SK-N-SH (cell line): ENCODE measurements around the gene LOXL4. TPM values are rescaled to one million over a fixed set of nuclear protein-coding genes. Genes with fewer than 3 reads are reported as not detected.

Experiments used
- CTCF ChIA-PET: fragments of 300-600, 350-600 bp; formaldehyde crosslinking; extraction: SDS; loops from one replicate; lab custom pipeline; 2021; lab: Yijun Ruan, JAX
- POLR2A ChIA-PET: fragments of 350-600 bp; sonication (Branson Sonifier 250); formaldehyde crosslinking; extraction: SDS; loops from one replicate; lab custom pipeline; 2020; ENCODE audit warnings: antibody characterized with exemption, inconsistent platforms; lab: Yijun Ruan, JAX
- DNase-seq: peaks from one replicate; pipeline ENCODE4 v3.0.0; 2012
- H2AFZ ChIP-seq: fragments of 200-600 bp; sonication (generic); 2 replicates; pipeline ENCODE4 v1.8.1; 2016; ENCODE audit warnings: antibody characterized with exemption, mild to moderate bottlenecking, low read depth
- H3F3A ChIP-seq: fragments of 200-600 bp; sonication (generic); replicated peaks from 2 replicates; pipeline ENCODE3; 2016; ENCODE audit warnings: antibody characterized with exemption, mild to moderate bottlenecking; ENCODE audit not compliant: insufficient read depth
- H3K27ac ChIP-seq, 2 experiments: fragments of 200-500 bp in 1 of 2; fragments of 200-600 bp in 1 of 2; sonication (Bioruptor generic) in 1 of 2; sonication (generic), shearing (Covaris generic) in 1 of 2; 2 replicates each; pipeline versions ENCODE4 v1.5.1 to v1.6.1; 2014 to 2016; ENCODE audit warnings: low read depth in 2 of 2, inconsistent platforms in 1 of 2, low read length in 1 of 2, mild to moderate bottlenecking in 1 of 2, mixed read lengths in 1 of 2
- H3K27me3 ChIP-seq: fragments of 200-600 bp; sonication (generic), shearing (Covaris generic); 2 replicates; pipeline ENCODE4 v1.6.1; 2016; ENCODE audit warnings: mixed run types; ENCODE audit not compliant: insufficient read depth
- H3K36me3 ChIP-seq, 2 experiments: fragments of 200-500 bp in 1 of 2; fragments of 200-600 bp in 1 of 2; sonication (Bioruptor generic) in 1 of 2; sonication (generic) in 1 of 2; replicated peaks in 1 of 2; 2 replicates each; pipeline versions ENCODE3 to v1.5.1; 2014 to 2016; ENCODE audit warnings: low read length in 1 of 2, mild to moderate bottlenecking in 1 of 2; ENCODE audit not compliant: insufficient read depth in 2 of 2, control insufficient read depth in 1 of 2
- H3K4me1 ChIP-seq, 2 experiments: fragments of 200-500 bp in 1 of 2; fragments of 200-600 bp in 1 of 2; sonication (Bioruptor generic) in 1 of 2; sonication (generic), shearing (Covaris generic) in 1 of 2; 2 replicates each; pipeline versions ENCODE4 v1.5.1 to v1.6.1; 2014 to 2016; ENCODE audit warnings: low read depth in 1 of 2, low read length in 1 of 2, mixed run types in 1 of 2; ENCODE audit not compliant: insufficient read depth in 2 of 2, control insufficient read depth in 1 of 2
- H3K4me2 ChIP-seq: fragments of 200-600 bp; sonication (generic), shearing (Covaris generic); 2 replicates; pipeline ENCODE4 v1.6.1; 2017; ENCODE audit warnings: mixed run types
- H3K4me3 ChIP-seq, 2 experiments: fragments of 200-500 bp in 1 of 2; fragments of 200-600 bp in 1 of 2; sonication (Bioruptor generic) in 1 of 2; sonication (generic), shearing (Covaris generic) in 1 of 2; 2 replicates each; pipeline versions ENCODE4 v1.5.1 to v1.8.1; 2014 to 2016; ENCODE audit warnings: low read depth in 2 of 2, inconsistent platforms in 1 of 2, low read length in 1 of 2, mild to moderate bottlenecking in 1 of 2, mixed read lengths in 1 of 2, moderate library complexity in 1 of 2
- H3K79me2 ChIP-seq: fragments of 200-600 bp; sonication (generic); 2 replicates; pipeline ENCODE4 v1.8.1; 2017; ENCODE audit warnings: mild to moderate bottlenecking; ENCODE audit not compliant: insufficient read depth
- H3K9ac ChIP-seq: fragments of 200-600 bp; sonication (generic); 2 replicates; pipeline ENCODE4 v1.6.1; 2017; ENCODE audit warnings: mixed run types
- H3K9me2 ChIP-seq: fragments of 200-600 bp; sonication (generic); 2 replicates; pipeline ENCODE4 v1.6.1; 2017; ENCODE audit warnings: mixed run types
- H3K9me3 ChIP-seq: fragments of 200-600 bp; sonication (generic); 2 replicates; pipeline ENCODE4 v1.6.1; 2017; ENCODE audit warnings: mixed run types, mild to moderate bottlenecking, moderate library complexity
- H4K20me1 ChIP-seq: fragments of 200-600 bp; sonication (generic); 2 replicates; pipeline ENCODE4 v1.6.1; 2017; ENCODE audit warnings: mild to moderate bottlenecking, mixed run types; ENCODE audit not compliant: insufficient read depth
- CTCF ChIP-seq: fragments of 200-600 bp; sonication (generic); IDR thresholded peaks from 2 replicates; pipeline ENCODE4 v1.6.1; 2017; ENCODE audit warnings: antibody characterized with exemption, mild to moderate bottlenecking, moderate library complexity
- ELF1 ChIP-seq: IDR thresholded peaks from 2 replicates; pipeline ENCODE4 v1.4.0; 2012
- EZH2phosphoT487 ChIP-seq: fragments of 200-600 bp; sonication (generic); IDR thresholded peaks from 2 replicates; pipeline ENCODE4 v1.6.1; 2017; ENCODE audit warnings: low read depth, mixed run types, mild to moderate bottlenecking, antibody characterized with exemption, moderate library complexity, borderline replicate concordance
- GATA2 ChIP-seq: sonication (generic); formaldehyde crosslinking; IDR thresholded peaks from 2 replicates; pipeline ENCODE4 v1.5.0; 2020; ENCODE audit warnings: mild to moderate bottlenecking, missing genetic modification reagents
- MEF2A ChIP-seq: IDR thresholded peaks from 2 replicates; pipeline ENCODE4 v1.4.0; 2012; ENCODE audit warnings: low read depth, borderline replicate concordance
- POLR2AphosphoS5 ChIP-seq: IDR thresholded peaks from 2 replicates; pipeline ENCODE4 v1.6.1; 2012; ENCODE audit warnings: low read depth, low read length
- SIN3A ChIP-seq: IDR thresholded peaks from 2 replicates; pipeline ENCODE4 v1.6.1; 2012; ENCODE audit warnings: low read depth, mild to moderate bottlenecking, low read length, moderate library complexity, borderline replicate concordance
- TAF1 ChIP-seq: IDR thresholded peaks from 2 replicates; pipeline ENCODE4 v1.6.1; 2012; ENCODE audit warnings: low read depth, mild to moderate bottlenecking, low read length, moderate library complexity, borderline replicate concordance
- TCF12 ChIP-seq: IDR thresholded peaks from 2 replicates; pipeline ENCODE4 v1.4.0; 2012
- TEAD4 ChIP-seq: IDR thresholded peaks from 2 replicates; pipeline ENCODE4 v1.4.0; 2012; ENCODE audit warnings: mild to moderate bottlenecking, borderline replicate concordance; ENCODE audit not compliant: insufficient read depth
- WGBS: methylation state at CpG from one replicate; pipeline ENCODE4 v1.1.6; 2017; ENCODE audit warnings: low lambda C conversion rate; 5-methylcytosine and 5-hydroxymethylcytosine counted together
- polyA plus RNA-seq, 3 experiments: library from polyadenylated mRNA; depleted of rRNA; stranded (reverse); fragments of >200 nt; gene quantifications; 2 replicates each; pipeline ENCODE4 v1.2.3, GENCODE V29; 2012

LOXL4 gene
- polyA plus RNA-seq, 1 of the 3 experiments (the other 2 are of a cell fraction) = 1.7 TPM

- Histone ChIP-seq H3F3A (no peaks in the 10 kb centered on the region), H3K4me3 (no peak overlapping the region), H2AFZ (no peak overlapping the region), H3K9me3 (no peaks in the 10 kb centered on the region), H3K36me3 (no peaks in the 10 kb centered on the region), H3K79me2 (no peaks in the 10 kb centered on the region), H4K20me1 (no peaks in the 10 kb centered on the region), H3K27ac (no peak overlapping the region), H3K9ac (no peak overlapping the region), H3K9me2 (no peaks in the 10 kb centered on the region), H3K4me2 (no peak overlapping the region), H3K4me1 (peaks cover 0 to 25% of the 10 kb centered on the region in 2 experiments; a peak in 1 of 4 replicates), H3K27me3 (no peaks in the 10 kb centered on the region)
- 43% methylated on average over 4 of the region's 4 CpGs for WGBS
- ChIA-PET CTCF (interaction anchor here (1.0 to 1.1 kb wide), 2 partner anchors 25 to 63 kb away, joined by 3 read pairs; no protein-coding TSS in a partner anchor), POLR2A (no interaction called here)
- DNase-seq = no peak
- TF ChIP-seq ELF1 (no peak), CTCF (no peak), EZH2phosphoT487 (no peak), TCF12 (no peak), TAF1 (no peak), POLR2AphosphoS5 (no peak), TEAD4 (no peak), SIN3A (no peak), MEF2A (no peak)
Observed at GRCh38 chr10:98306501-98306900, 38.5 kb upstream of the LOXL4 start.

- Histone ChIP-seq H3K27me3 (no peaks in the 10 kb centered on the region), H4K20me1 (no peaks in the 10 kb centered on the region), H3F3A (no peaks in the 10 kb centered on the region), H3K4me2 (no peak overlapping the region)
- TF ChIP-seq TEAD4 (no peak), TAF1 (no peak), SIN3A (no peak), GATA2 (CRISPR knock-in tag) (no peak)
- TF ChIP-seq, all 33 proteins: peak for 0
- POLR2A ChIA-PET = no interaction called here
- peaks cover 0 to 11% of the 10 kb centered on the region in 2 experiments; a peak in 1 of 4 replicates for H3K4me1 ChIP-seq
- CTCF ChIA-PET = interaction anchor here (0.6 to 1.5 kb wide), 4 partner anchors 18 to 144 kb away, joined by 3 to 4 read pairs (median 3); no protein-coding TSS in a partner anchor
- no peaks in the 10 kb centered on the region for H3K9me2 ChIP-seq
- H3K27ac ChIP-seq = no peak overlapping the region
- H3K79me2 ChIP-seq = no peaks in the 10 kb centered on the region
- DNase-seq = no peak
- H3K9me3 ChIP-seq = no peaks in the 10 kb centered on the region
- no peak overlapping the region for H3K4me3 ChIP-seq
- no peaks in the 10 kb centered on the region for H3K36me3 ChIP-seq
- H3K9ac ChIP-seq = no peak overlapping the region
- no peak overlapping the region for H2AFZ ChIP-seq
Observed at GRCh38 chr10:98303569-98303968, 35.6 kb upstream of the LOXL4 start.
